Epithelial cell of esophagus (primary cell): Measurements from ENCODE around the gene SEPSECS.

Source experiments
- DNase-seq: peaks from one replicate; pipeline ENCODE4 v3.0.0; 2010; ENCODE audit warnings: low read depth
- H3K4me3 ChIP-seq: 2 replicates; pipeline ENCODE4 v1.5.1; 2011; ENCODE audit warnings: mild to moderate bottlenecking, low read length, control low read depth
- CTCF ChIP-seq: IDR thresholded peaks from 2 replicates; pipeline ENCODE4 v1.5.1; 2011; ENCODE audit warnings: low read depth, mild to moderate bottlenecking, low read length, control low read depth, inconsistent platforms; ENCODE audit not compliant: insufficient read depth; ENCODE audit errors: missing control alignments

SEPSECS gene

GRCh38 chr4:25096251-25096980 lies 63.8 kb downstream of the SEPSECS start:
- no peak overlapping the region for H3K4me3 ChIP-seq
- no peak for DNase-seq
- TF ChIP-seq CTCF: no peak

DNA sequence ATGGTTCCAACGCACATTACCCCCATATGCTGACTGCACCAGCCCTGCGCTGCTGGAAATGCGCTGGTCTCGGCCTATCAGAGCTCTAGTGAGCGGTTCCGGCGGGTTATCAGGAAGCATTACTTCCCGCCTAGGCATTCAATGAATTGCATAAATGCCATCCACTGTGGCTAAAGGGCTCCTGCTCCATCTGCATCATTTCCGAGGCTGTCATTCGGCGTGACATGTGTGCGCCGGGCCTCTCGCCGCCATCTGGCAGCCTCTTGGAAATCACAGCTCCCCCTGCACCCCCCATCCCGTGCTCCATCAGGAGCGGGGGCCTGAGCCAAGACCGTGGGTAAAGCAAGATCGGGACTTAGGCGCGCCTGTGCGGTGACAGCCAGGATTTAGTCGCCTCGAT lies 64.4 kb downstream of the SEPSECS start:
- no peak for DNase-seq
- no peak for TF ChIP-seq CTCF
- H3K4me3 ChIP-seq: no peak overlapping the region

DNA sequence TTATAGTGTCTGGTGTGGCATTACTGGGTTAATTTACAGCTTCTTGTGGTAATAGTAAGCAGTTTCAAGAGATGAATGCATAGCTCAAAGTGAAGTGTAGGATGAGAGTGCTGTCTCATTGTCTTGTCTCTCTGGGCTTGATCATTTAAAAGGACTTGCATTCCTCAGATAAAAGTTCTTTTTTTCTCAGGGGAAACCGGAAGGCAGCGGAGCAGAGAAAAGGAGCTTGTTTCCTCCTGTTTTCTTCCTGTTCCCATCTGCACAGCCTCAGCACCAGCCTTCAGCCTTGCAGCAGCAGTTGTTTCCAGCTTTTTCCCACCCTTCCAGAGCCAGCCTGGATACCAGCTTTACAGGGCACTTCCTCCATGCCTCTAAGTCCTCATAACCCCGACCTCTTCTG lies 68.1 kb downstream of the SEPSECS start:
- no peak for TF ChIP-seq CTCF
- no peak overlapping the region for H3K4me3 ChIP-seq
- DNase-seq: no peak

GRCh38 chr4:25090516-25090915 lies 69.7 kb downstream of the SEPSECS start:
- no peak for TF ChIP-seq CTCF
- H3K4me3 ChIP-seq: no peak overlapping the region
- DNase-seq: no peak

DNA sequence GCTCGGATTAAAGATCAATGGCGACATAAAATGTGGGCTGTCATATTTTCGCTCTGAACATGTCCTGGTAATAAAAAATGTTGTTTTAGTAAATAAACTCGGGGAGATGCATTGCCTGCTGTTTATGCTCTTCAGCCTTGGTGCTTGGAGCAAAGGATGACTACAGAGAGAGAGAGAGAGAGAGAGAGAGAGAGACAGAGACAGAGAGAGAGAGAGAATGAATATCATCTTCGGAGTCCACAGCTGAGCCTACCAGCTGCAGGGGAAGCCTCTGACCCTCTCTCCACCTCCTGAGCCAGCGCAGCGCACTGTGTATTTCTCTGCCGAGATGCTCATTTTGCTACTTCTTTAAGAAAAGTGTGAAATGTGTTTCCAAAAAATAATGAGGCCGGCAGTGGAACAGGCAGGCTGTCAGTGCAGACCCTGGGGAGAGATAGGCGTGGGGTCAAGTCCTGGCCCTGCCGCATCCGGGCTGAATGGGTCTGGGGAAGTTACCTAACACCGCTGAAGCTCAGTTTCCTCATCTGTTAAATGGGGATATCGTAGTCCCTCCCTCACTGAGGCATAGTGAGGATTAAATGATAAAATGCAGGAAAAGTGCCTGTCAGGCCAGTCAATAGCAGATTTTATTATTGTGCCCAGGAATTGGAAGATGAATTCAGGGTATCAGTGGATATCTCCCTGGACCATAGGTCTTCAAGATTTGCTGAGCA lies 71.0 kb downstream of the SEPSECS start:
- no peak overlapping the region for H3K4me3 ChIP-seq
- TF ChIP-seq CTCF: no peak
- no peak for DNase-seq

GRCh38 chr4:25088093-25088952 lies 71.9 kb downstream of the SEPSECS start:
- no peak for DNase-seq
- no peak for TF ChIP-seq CTCF
- no peak overlapping the region for H3K4me3 ChIP-seq
